Measurements from ENCODE around the gene PF4V1.
"Not testable (repeated sequence)": the region's sequence is repeated elsewhere in the genome, so short reads cannot be mapped to it uniquely, and the experiment has no call there.

The PF4V1 gene

DNA sequence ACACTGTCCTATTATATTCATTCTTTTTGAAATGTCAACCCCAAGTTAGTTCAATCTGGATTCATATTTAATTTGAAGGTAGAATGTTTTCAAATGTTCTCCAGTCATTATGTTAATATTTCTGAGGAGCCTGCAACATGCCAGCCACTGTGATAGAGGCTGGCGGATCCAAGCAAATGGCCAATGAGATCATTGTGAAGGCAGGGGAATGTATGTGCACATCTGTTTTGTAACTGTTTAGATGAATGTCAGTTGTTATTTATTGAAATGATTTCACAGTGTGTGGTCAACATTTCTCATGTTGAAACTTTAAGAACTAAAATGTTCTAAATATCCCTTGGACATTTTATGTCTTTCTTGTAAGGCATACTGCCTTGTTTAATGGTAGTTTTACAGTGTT is 17.7 kb downstream of the PF4V1 start:
- DNase-seq (ENCODE audit: low read depth in 2 of 2) = no peak

DNA sequence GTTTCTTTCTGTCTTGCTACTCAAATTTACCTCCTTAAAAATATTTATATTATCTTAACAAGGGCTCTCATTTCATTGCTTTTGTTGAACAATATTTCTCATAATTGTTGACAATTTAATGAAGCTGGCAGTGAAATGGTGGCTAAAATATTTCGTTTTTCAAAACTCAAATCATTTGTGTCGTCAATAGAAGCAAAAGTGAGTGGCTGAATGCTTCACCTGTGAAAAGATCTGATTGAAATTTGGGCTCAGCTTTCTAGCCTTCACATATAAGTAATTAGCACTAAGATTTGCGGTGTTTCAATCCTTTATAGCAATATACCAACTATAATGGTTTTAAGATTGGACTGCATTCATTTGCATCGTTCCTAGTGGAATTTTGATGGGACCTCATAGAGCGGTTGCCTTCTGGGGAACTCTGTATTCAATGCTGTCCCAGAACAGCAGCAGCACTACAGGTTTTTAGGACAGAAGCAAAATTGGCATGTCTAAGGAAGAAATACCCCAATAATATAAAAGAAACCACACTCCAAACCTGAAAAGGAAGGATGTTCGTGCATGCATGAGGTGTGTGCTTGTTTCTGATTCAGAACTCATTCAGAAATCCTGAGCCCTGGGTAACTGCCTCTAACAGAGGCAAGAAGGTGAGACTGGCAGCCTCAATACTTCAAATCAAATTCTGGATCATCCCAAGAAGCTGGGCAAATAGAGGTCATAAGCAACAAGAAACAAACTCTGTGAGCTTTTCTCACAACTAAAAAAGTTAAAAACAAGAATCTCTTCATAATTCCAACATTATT is 18.6 kb downstream of the PF4V1 start:
- DNase-seq (ENCODE audit: low read depth in 2 of 2) = no peak

DNA sequence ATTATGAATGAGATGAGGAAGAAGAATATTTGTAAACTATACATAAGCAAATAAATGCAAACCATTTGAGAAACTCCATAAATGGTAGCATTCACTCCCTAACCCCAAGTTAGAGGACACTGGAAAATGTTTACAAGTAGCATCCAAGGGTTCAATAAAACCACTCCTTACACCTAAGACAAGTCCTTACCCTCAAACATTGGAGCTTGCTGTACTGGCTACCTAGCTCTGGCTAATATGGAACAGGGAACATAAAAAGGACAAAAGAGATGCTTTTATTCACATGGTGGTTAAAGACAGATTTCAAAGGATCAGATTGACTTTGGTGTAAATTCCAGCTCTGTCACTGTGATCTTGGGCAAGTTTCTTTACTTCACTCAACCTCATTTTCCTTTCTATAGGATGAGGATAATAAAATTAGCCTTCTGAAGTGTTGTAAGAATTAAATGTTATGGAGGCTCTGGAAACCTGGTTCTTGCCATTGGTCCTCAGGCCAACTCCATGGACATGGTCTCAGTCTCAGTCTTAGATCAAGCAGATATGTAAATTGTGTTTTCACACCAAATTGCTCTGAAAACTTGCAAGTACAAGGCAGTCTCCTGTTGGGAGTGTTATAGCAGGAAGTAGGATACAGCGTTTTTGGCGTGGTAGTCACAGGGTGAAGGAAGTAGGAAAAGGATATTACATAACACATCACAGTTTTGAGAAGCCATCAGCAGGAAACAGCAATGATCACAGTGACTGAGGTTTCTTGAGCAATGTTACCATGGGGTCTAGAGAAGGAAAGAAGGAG is 19.4 kb downstream of the PF4V1 start:
- no peak for DNase-seq (ENCODE audit: low read depth in 2 of 2)

DNA sequence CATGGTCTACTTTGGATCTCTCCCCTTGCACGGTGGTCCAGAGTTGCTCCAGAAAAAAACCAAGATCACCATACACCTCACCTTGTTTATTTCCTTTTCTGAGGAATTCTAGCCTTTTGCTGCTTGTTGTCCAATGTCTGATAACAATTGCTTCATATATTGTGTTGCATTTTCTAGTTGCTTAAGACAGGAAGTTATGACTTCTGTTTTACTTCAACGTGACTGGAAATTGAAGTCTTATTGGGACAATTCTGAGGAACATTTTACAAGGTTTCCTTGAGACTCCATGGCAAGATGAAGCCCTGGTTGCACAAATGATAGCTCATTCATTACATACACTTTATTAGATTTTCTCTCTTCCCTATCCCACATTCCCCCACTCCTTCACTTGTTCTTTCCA is 21.3 kb downstream of the PF4V1 start:
- no peak for DNase-seq (ENCODE audit: low read depth in 2 of 2)

DNA sequence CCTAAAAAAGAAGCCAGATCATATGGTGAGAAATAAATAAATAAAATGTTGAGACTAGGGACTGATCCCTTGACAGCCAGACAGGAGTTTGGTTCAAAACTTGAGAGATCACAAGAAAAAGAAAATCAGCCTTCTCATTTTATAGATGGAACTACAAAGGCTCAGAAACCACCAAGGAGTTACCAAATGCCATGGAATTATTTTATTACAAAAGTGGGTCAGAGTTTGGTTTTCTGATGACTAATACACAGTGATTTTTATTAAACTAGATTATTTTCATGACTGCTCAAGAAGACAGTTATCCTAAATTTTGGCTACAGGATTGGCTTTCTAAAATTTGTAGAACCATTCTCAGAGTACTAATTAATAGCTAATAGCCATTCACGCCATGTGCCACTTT is 22.3 kb downstream of the PF4V1 start:
- no peak for DNase-seq (ENCODE audit: low read depth in 2 of 2)

DNA sequence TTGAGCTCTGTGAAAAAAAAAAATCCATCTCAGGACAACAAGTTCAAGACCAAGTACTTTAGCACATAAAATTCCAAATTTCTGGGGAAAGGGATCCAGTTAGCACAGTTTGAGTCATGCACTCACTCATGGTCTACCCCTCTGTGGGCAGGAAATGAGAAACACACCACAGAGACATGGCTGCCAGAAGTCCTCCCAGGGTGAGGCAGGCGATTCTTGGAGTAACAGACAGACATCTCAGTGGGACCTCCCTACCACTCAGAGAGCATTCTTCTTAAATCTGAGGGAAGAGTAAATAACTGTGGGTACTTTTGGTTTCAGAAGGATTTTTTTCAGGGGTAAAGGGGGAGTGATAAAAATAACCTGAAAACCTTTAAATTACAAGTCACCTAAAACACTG is 30.2 kb downstream of the PF4V1 start:
- no peak for DNase-seq (ENCODE audit: low read depth in 2 of 2)

DNA sequence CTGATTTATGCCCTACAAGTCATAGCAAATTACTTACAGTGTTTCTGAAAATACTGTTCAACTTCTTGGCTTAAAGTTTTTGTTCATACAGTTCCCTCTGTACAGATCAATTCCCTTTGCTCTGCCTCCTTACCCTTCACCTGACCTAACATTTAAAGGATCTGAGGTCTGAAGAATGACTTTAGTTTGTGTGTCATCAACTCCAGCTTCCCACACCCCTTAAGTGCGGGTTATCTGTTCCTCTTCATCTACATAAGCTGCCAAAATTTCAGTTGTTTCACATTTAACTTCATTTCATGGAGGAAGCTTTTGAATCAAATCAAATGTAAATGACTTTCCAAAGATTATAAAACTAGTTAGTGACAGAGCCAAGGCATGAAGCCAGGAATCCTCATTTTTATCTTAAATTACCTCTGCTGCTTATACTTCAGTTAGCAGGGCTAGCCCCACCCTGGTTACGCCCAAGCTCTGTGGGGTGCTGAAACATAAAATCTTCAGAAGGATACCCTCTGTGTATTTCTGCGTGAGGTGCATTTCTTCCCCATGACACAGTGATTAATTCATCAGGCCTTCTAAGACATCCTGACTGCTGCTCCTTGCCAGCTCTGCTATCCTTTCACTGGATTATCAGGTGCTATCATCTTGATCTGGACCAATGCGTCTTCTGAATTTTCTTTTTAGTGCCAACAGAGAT is 32.6 kb downstream of the PF4V1 start:
- DNase-seq (ENCODE audit: low read depth in 2 of 2) = no peak

DNA sequence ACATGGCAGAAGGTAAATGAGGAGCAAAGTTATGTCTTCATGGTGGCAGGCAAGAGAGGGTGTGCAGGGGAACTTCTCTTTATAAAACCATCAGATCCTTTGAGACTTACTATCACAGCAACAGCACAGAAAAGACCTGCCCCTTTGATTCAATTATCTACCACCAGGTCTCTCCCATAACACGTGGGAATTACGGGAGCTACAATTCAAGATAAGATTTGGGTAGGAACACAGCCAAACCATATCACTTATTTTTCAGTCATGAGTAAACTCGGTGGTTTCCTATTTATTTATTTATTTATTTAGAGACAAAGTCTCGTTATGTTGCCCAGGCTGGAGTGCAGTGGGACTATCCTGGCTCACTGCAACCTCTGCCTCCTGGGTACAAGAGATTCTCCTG is 38.2 kb downstream of the PF4V1 start:
- no peak for DNase-seq (ENCODE audit: low read depth in 2 of 2)

DNA sequence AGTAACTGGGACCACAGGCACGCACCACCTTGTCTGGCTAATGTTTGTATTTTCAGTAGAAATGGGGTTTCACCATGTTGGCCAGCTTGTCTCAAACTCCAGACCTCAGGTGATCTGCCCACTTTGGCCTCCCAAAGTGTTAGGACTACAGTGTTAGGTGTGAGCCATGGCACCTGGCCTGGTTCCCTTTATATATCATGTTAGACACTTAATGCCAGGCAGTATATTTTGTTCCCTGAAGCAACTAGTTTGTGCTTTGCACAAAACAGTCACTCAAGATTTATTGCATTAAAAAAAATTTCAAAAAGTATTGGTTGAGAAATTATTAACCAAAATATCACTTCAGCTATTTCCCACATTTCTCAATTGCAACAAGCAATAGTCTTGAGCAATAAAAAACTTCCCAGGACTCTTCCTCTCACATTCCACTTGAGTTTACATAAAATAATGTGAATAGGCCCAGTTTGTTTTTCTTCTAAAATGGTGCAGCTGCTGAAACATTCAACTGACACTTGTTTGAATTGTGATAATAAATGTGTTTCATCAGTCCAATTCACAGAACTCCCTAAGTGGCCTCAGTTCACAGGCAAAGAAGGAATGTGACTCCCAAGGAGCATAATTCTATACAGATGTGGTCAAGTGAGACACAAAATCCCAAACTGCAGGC is 38.8 kb downstream of the PF4V1 start:
- DNase-seq (ENCODE audit: low read depth in 2 of 2) = no peak

DNA sequence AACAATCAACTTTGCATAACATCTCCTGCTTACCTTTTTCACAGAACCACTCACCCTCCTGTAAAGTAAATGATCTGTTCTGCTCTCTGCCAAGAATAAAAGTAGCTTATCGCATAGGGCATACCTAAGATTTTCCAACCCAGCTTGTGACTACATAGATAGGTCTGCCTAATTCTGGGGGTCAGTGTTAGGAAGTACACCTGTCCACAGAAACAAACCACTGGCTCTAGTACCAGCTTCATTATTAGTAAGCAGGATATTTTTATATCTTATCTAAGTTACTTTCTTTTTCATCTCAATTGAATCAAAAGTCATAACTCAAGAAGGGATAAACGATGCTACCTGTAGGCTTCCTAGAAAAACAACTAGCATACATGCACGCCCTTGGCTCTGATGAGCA is 39.9 kb downstream of the PF4V1 start:
- DNase-seq (ENCODE audit: low read depth in 2 of 2) = no peak

DNA sequence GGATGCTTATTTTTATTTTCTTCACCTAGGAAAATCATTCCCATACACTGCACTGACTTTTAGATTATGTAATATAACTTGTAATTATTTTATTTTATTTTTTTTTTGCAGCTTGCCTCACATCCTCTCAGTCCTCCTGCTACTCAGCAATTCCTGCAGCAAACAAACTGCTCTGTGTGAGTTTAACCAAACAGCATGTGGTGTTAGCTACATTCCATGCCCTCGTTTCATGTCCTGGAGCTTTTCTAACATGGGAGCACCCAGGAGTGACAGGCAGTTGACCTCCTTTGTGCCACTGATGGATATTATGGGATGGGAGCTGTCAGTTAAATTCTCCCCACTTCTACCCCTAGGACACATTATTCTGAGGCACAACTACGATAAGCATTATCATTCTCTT is 40.9 kb downstream of the PF4V1 start:
- DNase-seq (ENCODE audit: low read depth in 2 of 2) = no peak

DNA sequence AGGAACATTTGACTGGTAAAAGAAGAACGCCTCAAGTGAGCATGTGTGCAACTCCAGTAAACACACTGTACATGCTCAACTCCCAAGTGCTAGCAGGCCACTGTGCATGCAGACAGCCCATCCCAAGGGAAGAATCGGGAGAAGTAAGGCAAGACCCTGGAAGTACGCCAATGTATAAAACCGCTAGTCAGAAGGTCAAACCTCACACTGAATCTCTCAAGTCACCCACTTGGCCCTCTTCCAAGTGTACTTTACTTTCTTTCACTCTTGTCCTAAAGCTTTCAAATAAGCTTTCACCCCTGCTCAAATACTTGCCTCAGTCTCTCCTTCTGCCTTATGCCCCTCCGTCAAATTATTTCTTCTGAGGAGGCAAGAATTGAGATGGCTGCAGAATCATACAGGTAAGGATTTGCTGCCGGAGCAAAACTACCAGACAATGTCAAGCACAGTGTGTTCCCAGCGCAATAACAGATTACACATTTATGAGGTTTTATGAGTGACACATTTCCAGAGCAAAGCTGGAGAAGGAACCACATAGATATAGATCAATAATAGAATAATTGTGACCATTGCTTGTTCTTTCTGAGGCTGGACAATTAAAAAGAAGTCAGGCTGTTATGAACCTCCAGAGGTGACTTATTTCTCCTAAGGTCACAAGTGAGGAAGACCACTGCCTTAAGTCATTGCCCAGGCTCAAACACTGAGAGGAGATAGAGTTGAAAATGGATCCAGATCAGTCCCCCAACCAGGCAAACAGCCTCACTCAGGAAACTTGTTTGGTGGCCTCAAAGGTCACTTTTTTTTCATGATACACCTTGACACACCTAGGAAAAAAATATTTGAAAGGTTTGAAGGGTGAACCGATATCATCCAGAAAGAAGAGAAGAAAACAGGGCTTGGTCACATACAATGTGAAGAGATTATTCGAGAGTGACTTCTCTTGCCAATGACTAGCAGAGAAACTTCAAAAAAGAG is 42.4 kb downstream of the PF4V1 start:
- DNase-seq (ENCODE audit: low read depth in 2 of 2) = no peak

DNA sequence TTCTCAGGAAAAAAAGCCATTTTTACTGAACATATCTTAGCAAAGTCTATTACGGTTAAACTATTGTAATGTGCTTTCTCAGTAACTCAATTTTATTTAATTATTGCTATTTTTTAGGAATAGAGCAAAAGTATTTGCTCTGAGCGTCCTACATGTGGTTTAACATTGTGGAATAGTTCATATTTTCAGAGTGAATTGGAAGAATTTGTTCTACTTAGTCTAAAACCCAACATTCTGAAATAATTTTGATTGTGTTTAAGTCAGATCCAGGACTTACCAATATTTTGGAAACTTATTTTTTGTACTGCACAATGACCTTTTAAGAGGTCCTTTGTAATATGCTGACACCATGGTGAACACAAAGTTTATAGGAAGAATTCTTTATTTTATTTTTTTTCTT is 43.3 kb downstream of the PF4V1 start:
- no peak for DNase-seq (ENCODE audit: low read depth in 2 of 2)

DNA sequence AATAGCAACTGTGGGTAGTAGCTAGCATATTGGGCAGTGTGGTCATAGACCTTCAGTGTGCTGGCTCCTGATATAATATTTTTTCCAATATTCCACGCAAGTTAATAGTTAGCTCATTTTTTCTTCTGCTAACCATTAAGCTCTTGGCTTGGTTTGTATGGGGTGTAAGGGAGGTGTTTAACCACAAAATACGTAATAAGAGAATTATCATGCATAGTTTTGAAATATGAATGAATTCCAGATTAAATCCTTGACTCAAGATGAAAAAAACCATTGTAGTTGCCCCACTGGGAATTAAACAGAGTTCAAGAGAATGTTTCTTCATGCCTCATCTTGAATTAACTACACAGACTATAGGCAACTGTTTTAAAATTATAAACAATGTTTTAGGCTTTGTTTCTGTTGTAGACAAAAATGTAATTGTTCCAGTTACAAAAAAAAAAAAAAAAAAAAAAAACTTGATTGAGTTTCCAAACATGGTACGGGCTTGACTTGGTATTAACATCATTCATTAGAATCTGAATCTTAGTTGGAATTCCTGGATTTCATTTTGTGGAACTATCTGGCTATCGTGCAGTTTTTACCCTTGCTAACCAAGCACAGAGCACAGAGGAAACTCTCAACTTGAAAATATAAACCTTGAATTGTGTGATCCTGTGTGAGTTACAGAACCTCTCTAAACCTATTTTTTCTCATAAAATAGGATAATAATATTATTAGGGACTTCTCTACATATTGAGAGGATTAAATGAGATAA is 44.5 kb downstream of the PF4V1 start:
- no peak for DNase-seq (ENCODE audit: low read depth in 2 of 2)

DNA sequence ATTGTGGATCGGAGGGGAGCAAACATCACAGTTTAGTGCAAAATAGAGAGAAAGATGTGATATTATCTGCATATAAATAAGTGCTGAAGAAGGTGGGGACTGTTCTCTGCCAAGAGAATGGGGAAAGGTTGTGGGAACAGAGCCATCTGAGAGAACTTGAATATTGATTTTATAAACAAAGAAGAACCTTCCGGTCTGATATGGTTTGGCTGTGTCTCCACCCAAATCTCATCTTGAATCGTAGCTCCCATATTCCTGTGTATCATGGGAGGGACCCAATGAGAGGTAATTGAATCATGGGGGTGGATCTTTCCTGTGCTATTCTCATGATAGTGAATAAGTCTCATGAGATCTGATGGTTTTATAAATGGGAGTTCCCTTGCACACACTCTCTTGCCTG is 46.2 kb downstream of the PF4V1 start:
- DNase-seq (ENCODE audit: low read depth in 2 of 2) = not testable (repeated sequence)

DNA sequence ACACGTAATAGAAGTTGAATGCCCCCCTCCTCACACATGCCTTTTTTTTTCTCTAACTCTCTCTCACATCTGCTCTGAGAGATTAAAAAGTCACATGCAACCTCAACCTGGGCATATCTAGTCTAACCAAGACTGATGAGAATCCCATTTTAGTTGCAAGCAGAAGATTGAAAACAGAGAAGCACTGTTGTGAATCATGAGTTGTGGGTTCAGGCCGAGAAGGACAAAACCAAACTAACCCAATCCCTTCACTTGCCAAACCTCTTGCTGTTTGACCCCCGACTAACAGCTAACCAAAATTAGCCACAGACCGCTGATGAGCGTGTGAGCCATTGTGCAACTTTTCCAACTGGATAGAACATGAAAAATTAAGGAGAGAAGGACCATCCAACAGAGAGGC is 47.9 kb downstream of the PF4V1 start:
- DNase-seq (ENCODE audit: low read depth in 2 of 2) = no peak

DNA sequence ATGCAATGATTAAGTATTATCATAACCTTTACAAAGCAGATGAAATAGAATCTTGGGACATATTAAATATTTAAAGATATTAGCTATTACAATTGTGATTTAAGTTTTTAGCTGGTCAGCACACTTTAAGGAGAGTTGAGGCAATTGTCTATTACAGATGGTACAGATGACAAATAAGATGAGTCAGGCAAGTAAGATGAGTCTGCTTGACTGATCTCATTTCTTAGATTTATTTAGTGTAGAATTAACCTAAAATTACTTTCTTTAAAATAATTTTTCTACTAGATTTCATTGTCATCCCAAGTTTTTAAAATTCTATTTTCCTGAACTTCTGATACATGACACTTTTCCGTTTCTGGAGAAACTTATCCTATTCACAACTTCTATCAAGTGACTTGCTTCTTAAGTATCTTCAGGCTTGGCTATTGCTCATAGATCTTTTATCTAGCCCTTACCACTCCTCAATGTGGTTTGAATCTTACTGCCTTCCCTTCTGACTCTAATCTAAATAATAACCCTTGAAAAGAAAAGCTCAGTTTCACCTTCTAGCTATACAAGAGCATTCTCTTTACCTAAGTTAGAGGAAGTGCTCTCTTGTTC is 49.0 kb downstream of the PF4V1 start:
- DNase-seq (ENCODE audit: low read depth in 2 of 2) = no peak

DNA sequence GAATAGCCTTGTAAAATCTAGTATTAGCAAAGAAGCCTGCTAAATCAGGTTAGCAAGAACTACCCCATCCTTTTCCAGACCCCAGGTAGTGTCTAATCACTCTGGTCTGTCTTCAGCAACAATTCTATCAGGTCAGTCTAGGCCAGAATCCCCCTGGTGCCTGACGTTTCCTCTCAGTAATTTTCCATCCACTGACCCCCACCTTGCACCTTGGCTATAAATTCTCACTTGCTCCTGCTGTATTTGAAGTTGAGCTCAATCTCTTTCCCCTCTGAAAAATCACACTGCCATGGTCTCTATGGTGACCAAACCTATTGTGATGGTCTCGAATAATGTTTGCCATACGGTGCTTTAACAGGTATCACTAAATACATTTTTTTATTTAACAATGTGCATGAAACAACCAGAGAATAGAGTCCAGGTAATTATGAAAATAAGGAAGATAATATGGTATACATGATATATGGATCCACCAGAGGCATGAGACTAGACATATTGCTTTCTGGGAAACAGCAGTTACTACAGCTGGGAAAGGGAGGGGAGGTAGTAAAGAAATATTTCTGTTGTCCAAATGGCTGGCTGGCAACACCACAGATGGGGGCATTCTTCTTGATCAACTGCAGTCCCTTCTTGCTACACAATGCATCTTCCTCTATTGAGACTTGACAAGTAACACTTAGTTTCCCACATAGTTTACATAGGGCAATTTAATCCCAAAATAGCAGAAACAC is 49.9 kb downstream of the PF4V1 start:
- no peak for DNase-seq (ENCODE audit: low read depth in 2 of 2)

All from stimulated activated CD8-positive, alpha-beta memory T cell treated with anti-CD3 and anti-CD28 coated beads, Interleukin-2, amount 100 ng/mL, for 48 hours (primary cell).